GM19463 (cell line): Measurements from ENCODE around the gene KIAA1217.
"Not testable (repeated sequence)": the region's sequence is repeated elsewhere in the genome, so short reads cannot be mapped to it uniquely, and the experiment has no call there.

ENCODE experiments used
- ATAC-seq: cut with Tn5 transposase; IDR thresholded peaks from one replicate; pipeline ENCODE4 v1.9.1; 2021; ENCODE audit warnings: mild to moderate bottlenecking, moderate library complexity; ENCODE audit not compliant: unreplicated experiment

Gene KIAA1217

DNA sequence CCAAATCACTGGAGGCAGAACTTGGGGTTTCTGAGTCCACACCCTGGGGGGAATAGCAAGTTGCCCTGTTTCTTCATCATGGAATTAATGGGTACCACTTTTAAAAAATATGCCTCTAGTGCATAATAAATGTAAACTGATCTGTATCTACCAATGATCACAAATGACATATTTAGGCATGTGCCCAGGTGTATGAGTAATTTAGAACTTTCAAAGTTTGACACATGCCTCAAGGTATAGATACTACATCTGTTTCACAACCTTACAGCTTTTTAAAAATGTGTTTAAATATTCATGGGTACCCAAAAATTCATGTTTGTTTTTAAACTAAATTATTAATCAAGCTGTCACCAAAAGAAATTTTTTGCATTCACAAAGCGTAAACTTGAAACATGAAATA, 226.0 kb downstream of the KIAA1217 start:
- no peak for ATAC-seq

DNA sequence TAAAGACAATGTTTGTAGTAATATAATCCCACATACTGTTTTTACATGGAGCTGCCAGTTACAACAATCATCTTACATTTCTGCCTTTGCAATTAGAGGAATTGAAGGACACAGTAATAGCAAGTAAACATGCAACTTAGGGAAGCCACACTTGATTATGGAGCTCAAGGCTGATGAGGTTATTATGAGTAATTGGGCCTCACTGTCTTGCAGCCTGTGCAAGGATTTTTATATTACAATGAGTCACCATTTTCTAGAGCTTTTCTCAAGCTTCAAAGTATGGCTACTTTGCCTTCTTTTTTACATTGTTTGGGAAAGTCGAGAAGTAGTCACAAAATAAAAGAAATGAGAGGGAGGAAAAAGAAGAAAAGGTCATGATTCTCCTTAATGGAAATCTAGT, 226.4 kb downstream of the KIAA1217 start:
- no peak for ATAC-seq

- no peak for ATAC-seq
These were observed 228.4 kb downstream of the KIAA1217 start for GRCh38 chr10:24437302-24437701.

- ATAC-seq = no peak
These were observed 229.9 kb downstream of the KIAA1217 start for GRCh38 chr10:24438800-24439199.

GRCh38 chr10:24439935-24440334, 231.0 kb downstream of the KIAA1217 start:
- no peak for ATAC-seq

DNA sequence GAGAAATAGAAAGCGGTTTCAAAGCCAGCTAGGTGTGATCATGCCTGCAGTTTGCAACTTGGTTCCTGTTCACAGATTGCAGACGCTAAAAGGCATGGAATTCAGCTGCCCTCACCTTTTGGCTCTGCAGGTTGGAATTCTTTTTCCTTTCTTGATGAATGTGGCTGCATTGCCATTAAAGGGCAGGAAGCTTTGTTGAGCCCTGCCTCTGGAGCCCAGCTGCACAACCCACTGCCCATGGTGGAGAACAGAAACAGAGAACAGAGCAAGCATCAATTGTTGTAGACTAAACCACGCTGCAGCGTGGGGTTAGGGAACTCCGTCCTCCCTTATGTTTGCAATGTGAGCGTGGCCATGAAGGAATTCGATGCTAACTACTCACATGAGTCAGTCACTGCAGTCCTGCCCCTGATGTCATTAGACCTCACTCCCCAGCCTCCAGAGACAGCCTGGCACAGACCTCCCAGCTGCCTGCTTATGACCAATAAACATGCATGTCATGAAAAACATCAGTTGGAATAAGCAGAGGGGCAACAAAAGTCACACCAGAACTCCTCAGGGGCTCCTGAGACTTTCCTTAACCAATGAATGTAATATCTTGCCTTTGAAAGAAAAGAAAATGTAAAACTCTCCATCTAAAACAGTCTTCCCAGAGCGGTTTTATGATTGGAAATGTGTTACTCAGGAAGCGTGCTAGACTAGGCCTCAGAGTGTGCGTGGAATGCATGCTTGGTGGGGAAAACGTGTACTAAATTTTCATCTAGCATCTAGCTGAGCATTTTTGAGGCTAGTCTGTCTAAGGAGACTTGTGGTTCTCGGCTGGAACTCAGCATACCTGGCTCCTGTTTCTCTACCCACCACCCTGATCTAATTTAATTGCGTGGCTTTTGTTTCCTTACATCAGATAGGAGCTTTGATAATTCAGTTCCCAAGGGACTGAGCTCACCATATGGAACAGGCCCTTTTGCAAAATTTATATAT, 232.2 kb downstream of the KIAA1217 start:
- ATAC-seq = no peak

DNA sequence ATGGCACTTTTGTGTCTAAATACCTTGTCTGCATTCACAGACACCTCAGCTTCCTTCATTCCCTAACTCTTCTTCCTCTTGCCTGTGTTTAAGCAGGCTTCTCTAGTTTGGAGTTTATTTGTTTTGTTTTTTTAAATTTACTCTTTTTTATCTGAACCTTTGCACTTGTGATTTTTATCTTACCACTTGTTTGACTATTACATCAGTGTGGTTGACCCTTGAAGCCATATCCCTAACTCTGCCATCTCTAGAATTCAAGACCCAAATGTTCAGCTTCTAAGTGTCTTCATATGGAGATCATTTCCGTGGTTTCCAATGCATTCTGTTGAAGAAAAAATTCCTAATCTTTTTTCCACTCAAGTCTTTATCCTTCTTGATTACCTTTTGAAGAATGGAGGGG, 233.3 kb downstream of the KIAA1217 start:
- no peak for ATAC-seq

DNA sequence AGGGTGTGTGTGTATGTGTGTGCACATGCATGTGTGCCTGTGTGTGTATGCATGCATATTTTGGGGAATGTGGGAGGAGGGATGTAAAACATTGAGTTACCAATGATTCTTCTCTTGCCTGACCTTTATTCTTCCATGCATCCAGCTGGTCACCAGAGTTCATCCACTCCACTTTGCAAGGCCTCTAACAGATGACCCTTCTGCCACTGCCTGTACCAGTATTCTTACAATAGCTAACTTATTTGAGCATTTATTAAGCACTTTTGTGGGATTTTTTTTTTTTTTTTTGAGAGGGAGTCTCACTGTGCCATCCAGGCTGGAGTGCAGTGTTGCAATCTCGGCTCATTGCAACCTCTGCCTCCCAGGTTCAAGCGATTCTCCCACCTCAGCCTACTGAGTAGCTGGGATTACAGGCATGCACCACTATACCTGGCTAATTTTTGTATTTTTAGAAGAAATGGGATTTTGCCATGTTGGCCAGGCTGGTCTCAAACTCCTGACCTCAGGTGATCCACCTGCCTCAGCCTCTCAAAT, 233.8 kb downstream of the KIAA1217 start:
- ATAC-seq = not testable (repeated sequence)

DNA sequence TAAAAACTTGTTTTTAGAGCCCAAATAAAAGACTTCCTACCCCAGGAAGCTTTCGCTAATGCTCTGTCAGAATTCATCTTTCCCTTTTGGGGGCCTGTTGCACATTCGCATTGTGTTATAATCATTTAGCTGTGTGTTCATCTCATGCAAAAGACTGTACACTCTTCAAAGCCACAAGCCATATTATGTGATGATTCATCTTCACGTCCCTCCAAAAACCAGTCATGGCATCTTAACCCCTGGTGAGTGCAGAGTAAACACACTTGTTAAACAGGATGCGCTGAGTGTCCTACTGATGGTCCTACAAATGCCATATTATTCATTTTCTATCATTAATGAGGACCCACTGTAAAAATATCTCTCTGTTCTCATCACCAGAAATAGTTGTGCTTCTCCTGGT, 235.4 kb downstream of the KIAA1217 start:
- ATAC-seq = no peak

DNA sequence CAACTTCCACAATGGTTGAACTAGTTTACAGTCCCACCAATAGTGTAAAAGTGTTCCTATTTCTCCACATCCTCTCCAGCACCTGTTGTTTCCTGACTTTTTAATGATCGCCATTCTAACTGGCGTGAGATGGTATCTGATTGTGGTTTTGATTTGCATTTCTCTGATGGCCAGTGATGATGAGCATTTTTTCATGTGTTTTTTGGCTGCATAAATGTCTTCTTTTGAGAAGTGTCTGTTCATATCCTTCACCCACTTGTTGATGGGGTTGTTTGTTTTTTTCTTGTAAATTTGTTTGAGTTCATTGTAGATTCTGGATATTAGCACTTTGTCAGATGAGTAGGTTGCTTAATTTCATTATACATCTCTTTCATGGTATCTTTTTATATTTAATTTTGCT, 237.0 kb downstream of the KIAA1217 start:
- not testable (repeated sequence) for ATAC-seq

DNA sequence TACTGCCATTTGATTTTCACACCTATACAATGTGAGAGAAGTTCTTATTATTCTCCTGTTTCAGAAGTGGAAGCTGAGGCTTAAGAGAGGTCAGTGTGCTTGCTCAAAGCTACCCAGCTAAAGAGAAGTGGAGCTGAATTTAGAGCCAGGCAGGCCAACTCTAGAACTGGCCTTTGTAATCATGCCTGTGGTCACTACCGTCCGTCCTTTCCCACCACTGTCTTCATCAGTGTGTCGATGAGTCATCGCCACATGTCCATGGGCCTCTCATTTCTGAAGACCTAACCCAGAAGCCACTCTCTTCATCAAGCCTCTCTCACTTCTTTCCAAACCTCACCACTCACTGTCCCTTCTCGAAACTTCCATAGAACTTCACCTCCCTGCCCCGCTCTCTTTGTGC, 237.8 kb downstream of the KIAA1217 start:
- no peak for ATAC-seq

DNA sequence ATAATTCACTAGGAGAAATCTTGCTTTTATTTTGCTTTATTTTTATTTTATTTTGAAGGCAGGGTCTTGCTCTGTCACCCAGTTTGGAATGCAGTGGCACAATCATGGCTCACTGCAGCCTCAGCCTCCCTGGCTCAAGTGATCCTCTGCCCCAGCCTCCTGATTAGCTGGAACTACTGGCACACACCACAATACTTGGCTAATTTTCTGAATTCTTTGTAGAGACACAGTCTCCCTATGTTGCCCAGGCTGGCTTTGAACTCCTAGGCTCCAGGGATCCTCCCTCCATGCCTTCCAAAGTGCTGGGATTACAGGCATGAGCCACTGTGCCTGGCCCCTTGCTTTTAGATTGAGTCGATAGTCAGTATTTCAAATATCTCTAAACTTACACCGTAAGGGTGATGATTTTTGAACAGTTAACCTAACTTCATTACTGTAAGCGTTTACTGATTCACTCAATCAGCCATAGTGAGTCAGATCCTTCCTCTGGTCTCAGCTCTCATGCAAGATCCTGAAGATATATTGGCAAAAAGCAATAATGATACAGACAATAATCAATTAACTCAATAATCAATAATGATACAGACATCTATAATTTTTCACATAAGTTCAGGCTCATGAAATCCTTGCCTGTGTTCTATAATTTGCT, 239.5 kb downstream of the KIAA1217 start:
- no peak for ATAC-seq

DNA sequence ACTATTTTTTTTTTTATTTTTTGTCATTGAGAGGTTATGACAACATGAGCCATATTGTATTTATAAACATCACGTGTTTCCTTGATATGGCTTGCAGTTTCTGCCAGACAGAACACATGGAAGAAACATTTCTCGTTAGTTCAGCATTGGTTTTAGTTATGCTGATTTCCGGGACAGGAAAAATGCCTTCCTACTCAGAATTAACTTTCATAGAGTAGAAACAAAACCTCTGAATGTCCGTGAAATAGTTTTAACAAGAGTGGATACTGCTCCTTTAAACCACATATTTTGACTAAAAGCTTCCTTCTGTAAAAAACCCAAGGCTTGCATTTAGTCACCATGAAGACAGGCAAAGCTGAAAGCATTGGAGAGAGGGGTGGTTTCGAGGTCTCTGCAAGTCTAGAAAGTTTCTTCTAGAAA, 240.4 kb downstream of the KIAA1217 start:
- peak; percentile 94 for ATAC-seq

GRCh38 chr10:24449769-24450310, 240.9 kb downstream of the KIAA1217 start:
- ATAC-seq = no peak

DNA sequence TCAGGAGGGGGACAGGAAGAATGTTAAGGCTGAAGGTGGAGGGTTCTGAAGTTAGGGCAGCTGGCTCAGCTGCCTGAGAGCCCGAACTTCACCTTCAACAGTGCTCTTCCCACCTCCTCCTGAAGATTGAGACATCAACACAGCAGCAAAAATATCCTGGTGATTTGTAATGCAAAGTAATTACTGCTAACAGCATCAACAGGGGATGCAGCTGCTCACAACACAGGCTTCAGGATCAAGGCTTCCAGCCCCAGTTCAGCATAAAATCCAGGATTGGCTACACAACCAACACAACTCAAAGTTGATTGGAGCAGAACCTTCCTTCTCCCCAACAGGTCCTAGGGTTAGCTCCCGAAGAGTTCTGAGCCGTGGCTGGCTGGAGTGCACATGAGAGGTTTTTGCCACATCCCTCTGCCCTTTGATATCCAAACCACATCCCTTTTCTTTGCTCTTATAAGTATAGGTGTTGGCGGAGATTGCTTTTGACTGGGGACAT, 242.4 kb downstream of the KIAA1217 start:
- no peak for ATAC-seq

DNA sequence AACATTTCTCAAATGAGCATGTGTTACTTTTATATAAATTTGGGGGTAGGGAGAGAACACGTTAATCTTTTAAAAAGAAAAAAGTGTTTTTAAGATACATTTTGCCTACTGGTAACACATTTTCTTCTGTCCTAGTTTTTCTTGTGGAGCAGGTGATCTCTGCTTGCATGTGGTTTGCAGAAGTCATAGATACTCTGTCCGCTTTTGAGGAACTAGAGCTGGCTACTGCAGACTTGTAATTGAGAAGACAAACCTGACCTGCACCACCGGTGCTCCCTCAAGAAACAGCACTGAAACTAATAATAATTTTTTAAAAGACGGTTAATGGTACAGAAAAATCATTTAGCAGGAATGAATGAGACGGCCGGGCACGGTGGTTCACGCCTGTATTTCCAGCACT, 243.1 kb downstream of the KIAA1217 start:
- no peak for ATAC-seq

- ATAC-seq = no peak
These were observed 244.5 kb downstream of the KIAA1217 start for GRCh38 chr10:24453404-24453830.

DNA sequence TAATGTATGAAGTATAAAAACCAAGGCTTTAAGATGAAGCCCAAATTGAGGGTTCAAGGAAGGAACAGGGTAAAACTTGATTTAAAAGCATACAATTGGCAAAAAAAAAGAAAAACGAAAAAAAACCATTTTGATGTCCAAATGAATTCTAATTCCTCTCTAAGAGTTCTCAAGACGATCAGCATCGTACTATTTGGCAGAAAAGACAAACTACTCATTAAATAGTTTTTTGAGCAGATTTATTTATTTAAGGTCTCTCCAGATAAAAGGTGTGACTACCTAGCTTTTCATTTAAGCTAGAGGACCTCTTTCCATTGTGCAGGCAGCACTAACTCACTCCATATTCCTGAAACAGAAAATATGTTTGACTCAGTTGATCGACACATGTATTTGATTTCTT, 245.0 kb downstream of the KIAA1217 start:
- no peak for ATAC-seq

DNA sequence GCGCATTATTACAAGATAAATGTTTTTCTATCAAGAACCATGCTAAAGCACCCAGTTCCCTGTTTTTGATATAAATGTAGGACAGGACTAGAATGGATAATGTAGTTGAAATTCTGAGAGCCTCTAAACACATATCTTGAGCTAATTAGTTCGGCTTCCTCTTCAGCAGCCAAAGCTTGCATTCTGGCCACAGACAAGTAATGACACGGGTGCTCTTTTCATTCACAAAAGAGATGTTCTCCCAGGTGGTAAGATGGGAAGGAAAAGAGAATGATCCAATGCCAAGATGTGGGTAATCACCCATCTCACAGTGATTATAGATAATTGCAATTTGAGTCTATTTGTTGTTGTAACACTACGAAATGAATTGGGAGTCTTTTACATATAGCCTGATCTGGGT, 246.5 kb downstream of the KIAA1217 start:
- ATAC-seq = no peak

- no peak for ATAC-seq
These were observed 247.4 kb downstream of the KIAA1217 start for GRCh38 chr10:24456322-24456721.

DNA sequence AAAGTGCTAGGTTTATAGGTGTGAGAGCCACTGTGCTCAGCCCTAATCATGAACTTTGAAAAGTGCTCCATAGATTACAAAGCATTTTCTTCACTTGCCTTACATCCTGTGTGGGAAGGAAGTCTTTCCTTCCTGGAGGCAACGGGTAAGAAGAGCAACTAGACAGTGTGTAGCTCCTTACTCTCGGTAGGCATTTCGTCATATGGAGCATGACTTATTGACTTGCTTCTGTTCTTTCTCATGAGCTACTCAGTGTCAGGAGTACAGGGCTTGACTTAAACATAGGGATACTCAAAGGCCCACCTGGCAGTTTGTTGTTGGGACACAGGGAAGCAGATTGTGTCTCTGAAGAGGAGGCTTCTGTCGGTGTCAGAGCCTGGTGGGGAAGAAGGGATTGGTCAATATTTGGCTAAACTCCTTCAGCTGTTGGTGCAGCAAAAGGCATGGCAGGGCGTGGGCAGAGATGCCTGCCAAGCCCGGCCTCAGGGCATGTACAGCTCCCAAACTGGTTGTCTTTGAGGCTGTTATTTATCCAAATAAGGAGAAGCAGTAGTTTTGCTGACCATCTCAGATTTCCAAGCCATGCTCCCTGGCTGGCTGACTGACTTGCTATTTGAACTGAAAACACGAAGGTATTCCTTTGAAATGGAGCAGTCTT, 248.9 kb downstream of the KIAA1217 start:
- no peak for ATAC-seq
